NB4 (cell line): ENCODE data around the gene LCN15.

Experiments used
- TF ChIP-seq, protein P1 (sequence below): IDR thresholded peaks from one replicate; pipeline ENCODE4 v1.5.1; 2012; ENCODE audit warnings: low read depth, low read length
- TF ChIP-seq, protein P2 (sequence below): IDR thresholded peaks from 2 replicates; pipeline ENCODE4 v1.6.1; 2011; ENCODE audit warnings: low read depth, low read length

DNA sequence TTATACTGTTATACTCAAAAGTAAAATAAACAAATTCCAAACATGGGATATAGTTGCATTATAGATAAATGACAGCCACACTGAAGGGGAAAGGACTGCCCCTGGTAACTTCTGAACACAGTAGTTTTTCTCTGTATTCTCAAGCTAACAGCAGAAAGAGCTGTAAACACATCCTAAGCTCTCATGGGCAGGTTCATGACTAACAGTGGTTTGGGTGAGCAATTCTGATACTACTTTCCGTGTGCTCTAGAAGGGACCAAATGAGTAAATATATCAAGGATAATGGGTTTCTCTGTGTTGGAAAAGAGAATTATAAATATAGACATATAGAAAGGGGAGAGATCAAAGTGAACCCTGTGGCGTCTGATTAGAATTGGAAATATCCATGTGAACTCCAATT lies 13.8 kb downstream of the LCN15 start:
- TF ChIP-seq, protein P1, sequence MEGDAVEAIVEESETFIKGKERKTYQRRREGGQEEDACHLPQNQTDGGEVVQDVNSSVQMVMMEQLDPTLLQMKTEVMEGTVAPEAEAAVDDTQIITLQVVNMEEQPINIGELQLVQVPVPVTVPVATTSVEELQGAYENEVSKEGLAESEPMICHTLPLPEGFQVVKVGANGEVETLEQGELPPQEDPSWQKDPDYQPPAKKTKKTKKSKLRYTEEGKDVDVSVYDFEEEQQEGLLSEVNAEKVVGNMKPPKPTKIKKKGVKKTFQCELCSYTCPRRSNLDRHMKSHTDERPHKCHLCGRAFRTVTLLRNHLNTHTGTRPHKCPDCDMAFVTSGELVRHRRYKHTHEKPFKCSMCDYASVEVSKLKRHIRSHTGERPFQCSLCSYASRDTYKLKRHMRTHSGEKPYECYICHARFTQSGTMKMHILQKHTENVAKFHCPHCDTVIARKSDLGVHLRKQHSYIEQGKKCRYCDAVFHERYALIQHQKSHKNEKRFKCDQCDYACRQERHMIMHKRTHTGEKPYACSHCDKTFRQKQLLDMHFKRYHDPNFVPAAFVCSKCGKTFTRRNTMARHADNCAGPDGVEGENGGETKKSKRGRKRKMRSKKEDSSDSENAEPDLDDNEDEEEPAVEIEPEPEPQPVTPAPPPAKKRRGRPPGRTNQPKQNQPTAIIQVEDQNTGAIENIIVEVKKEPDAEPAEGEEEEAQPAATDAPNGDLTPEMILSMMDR = no peak
- TF ChIP-seq, protein P2, sequence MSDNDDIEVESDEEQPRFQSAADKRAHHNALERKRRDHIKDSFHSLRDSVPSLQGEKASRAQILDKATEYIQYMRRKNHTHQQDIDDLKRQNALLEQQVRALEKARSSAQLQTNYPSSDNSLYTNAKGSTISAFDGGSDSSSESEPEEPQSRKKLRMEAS = no peak
